Neural crest cell (in vitro differentiated cells): ENCODE results near the gene MOGAT1. TPM values are rescaled to one million over a fixed set of nuclear protein-coding genes. Genes with fewer than 3 reads are reported as not detected.
"Not testable (repeated sequence)": the region's sequence is repeated elsewhere in the genome, so short reads cannot be mapped to it uniquely, and the experiment has no call there.

ENCODE experiments used
- DNase-seq: peaks from one replicate; pipeline ENCODE4 v3.0.0; 2021; ENCODE audit warnings: low read depth, mixed read lengths, low spot score
- H3K27ac Mint-ChIP-seq: one replicate; pipeline ENCODE4 v1.8.0; 2021; ENCODE audit warnings: mild to moderate bottlenecking, mixed read lengths; ENCODE audit not compliant: unreplicated experiment
- H3K27me3 Mint-ChIP-seq: 2 replicates; pipeline ENCODE4 v1.8.0; 2021; ENCODE audit warnings: low read depth, mild to moderate bottlenecking, mixed read lengths
- H3K36me3 Mint-ChIP-seq: 2 replicates; pipeline ENCODE4 v1.8.0; 2021; ENCODE audit warnings: low read depth, mild to moderate bottlenecking, mixed read lengths
- H3K4me1 Mint-ChIP-seq: 2 replicates; pipeline ENCODE4 v1.8.0; 2021; ENCODE audit warnings: mixed read lengths
- H3K4me3 Mint-ChIP-seq: one replicate; pipeline ENCODE4 v1.8.0; 2021; ENCODE audit warnings: mild to moderate bottlenecking, mixed read lengths
- H3K9me3 Mint-ChIP-seq: 2 replicates; pipeline ENCODE4 v1.8.0; 2021; ENCODE audit warnings: mixed read lengths
- total RNA-seq: library from RNA; stranded (reverse); gene quantifications from 2 replicates; pipeline ENCODE4 v1.2.1, GENCODE V29; 2021
- TF ChIP-seq, protein P1 (sequence below): fragments of 200-600 bp; sonication (generic); conservative IDR thresholded peaks from 2 replicates; pipeline ENCODE4 v1.5.0; 2021; ENCODE audit warnings: antibody characterized with exemption, mild to moderate bottlenecking

MOGAT1 gene
- total RNA-seq, 1 donor from 2014 or later, result not detected

DNA sequence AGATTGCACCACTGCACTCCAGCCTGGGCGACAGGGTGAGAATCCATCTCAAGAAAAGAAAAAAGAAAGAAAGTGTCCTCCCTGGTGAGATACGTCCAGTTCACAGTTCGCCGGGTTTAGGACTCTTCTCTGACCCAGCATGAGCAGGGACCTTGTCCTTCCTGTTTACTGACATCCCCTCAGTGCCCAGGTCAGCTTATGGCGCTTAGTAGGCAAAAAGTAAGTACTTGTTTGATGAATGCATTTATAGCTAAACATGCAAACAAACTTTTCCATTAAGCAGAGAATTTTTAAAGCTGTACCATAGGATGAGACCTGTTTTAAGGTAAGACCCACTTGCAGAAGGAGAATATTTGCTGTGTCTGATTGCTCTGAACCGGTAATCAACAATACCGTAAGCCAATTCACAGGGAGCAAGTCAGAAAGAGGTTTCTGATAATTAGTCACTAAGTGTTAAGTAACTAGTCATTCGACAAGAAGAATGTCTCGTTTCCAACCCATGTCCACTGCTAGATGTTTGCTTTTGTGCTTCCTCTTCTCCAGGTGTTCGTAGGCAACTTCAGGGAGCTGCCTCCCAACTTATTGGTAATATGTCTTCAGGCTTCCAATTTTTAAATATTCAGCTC, 40.0 kb downstream of the MOGAT1 start:
- Mint-ChIP-seq H3K36me3 (no peaks in the 10 kb centered on the region), H3K4me1 (peaks cover 37% of the 10 kb centered on the region), H3K9me3 (peaks cover 4% of the 10 kb centered on the region), H3K27ac (no peak overlapping the region), H3K27me3 (no peaks in the 10 kb centered on the region), H3K4me3 (no peak overlapping the region)
- TF ChIP-seq, protein P1, sequence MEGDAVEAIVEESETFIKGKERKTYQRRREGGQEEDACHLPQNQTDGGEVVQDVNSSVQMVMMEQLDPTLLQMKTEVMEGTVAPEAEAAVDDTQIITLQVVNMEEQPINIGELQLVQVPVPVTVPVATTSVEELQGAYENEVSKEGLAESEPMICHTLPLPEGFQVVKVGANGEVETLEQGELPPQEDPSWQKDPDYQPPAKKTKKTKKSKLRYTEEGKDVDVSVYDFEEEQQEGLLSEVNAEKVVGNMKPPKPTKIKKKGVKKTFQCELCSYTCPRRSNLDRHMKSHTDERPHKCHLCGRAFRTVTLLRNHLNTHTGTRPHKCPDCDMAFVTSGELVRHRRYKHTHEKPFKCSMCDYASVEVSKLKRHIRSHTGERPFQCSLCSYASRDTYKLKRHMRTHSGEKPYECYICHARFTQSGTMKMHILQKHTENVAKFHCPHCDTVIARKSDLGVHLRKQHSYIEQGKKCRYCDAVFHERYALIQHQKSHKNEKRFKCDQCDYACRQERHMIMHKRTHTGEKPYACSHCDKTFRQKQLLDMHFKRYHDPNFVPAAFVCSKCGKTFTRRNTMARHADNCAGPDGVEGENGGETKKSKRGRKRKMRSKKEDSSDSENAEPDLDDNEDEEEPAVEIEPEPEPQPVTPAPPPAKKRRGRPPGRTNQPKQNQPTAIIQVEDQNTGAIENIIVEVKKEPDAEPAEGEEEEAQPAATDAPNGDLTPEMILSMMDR, result no peak
- DNase-seq, result no peak

DNA sequence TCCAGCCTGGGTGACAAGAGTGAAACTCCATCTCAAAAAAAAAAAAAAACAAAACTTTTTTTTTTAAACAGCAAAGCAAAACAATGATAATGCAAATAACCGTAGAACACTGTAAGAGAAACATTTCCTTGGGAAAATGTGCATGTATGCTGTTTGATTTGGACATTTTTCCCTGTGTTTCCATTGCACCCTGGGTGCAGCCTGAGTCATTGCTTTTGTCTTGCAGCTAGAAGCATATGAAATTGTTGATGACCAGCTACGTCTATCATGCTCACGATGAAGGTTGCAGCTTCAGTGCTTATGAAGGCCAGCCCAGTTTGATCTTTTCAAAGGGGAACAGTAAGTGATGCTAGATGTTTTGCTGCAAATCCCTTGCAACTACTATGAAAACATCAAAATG, 41.5 kb downstream of the MOGAT1 start:
- H3K27ac Mint-ChIP-seq, result no peak overlapping the region
- H3K4me1 Mint-ChIP-seq, result peaks cover 23% of the 10 kb centered on the region
- no peaks in the 10 kb centered on the region for H3K36me3 Mint-ChIP-seq
- H3K9me3 Mint-ChIP-seq, result peaks cover 4% of the 10 kb centered on the region
- no peaks in the 10 kb centered on the region for H3K27me3 Mint-ChIP-seq
- DNase-seq, result no peak
- TF ChIP-seq, protein P1, result no peak
- H3K4me3 Mint-ChIP-seq, result no peak overlapping the region

DNA sequence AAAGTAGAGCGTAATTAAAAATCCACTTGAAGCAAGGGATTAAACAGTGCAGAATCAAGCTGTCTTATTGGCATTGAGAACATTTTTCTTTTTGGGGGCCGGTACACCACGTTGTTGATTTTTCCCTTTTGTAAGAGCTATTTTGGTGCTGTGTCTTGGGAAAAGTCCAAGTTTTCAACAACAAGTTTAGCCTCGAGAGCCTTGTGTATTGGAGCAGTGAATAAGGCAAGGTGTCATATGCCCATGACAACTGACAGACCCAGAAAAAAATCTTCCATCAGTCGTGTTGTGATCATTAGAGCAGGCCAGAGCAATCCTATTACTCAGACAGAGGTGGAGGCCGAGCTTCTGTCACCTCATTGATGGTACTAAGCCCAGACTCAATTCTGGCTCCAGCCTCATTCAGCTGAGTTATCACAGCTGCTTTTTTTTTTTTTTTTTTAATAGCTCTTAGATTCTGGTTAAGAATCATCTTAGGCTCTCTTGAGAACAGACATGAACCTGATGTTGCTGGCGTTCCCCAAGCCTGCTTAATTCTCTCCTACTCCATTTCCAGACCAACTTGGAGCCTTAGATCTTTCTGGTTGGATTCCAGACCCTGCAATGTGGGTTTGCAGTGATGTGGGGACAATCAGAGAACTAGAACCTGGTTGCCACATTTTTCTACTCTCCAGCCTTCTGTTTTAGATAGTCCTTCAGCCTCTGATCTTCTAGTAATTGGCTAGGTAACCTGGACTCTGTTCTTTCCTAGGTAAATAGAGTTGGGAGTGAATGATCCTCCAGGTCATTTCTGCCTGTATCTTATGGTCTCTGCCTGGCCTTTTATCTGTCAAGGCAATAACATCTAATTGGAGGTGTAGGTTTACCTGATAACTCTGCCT, 43.1 kb downstream of the MOGAT1 start:
- peaks cover 2% of the 10 kb centered on the region for H3K9me3 Mint-ChIP-seq
- TF ChIP-seq, protein P1, result no peak
- peaks cover 11% of the 10 kb centered on the region for H3K4me1 Mint-ChIP-seq
- H3K36me3 Mint-ChIP-seq, result no peaks in the 10 kb centered on the region
- H3K27me3 Mint-ChIP-seq, result no peaks in the 10 kb centered on the region
- H3K27ac Mint-ChIP-seq, result no peak overlapping the region
- DNase-seq, result no peak
- no peak overlapping the region for H3K4me3 Mint-ChIP-seq

DNA sequence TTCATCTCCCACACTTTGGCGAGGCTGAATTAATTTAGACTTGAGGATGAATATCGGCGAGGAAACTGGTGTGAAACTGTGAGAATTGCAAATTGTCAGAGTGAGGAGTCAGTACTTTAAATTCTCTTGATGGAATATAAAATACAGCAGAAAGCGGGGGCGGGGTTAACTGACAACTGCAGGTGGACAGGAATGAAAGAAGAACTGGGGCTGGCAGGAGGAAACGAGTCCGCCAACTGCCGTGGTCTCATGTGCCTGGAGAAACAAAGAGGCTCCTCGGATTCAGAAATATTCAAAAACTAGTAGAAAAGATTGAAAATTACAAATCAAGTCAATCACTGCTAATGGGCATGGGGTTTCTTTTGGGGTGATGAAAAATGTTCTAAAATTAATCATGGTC, 44.3 kb downstream of the MOGAT1 start:
- H3K9me3 Mint-ChIP-seq, result peaks cover 7% of the 10 kb centered on the region
- DNase-seq, result no peak
- H3K27me3 Mint-ChIP-seq, result no peaks in the 10 kb centered on the region
- peak overlapping the region; percentile 44 for H3K27ac Mint-ChIP-seq
- TF ChIP-seq, protein P1, result no peak
- H3K4me1 Mint-ChIP-seq, result peaks cover 9% of the 10 kb centered on the region
- no peak overlapping the region for H3K4me3 Mint-ChIP-seq
- H3K36me3 Mint-ChIP-seq, result peaks cover 2% of the 10 kb centered on the region

GRCh38 chr2:222719787-222720186, 48.3 kb downstream of the MOGAT1 start:
- H3K27me3 Mint-ChIP-seq, DNase-seq, H3K4me3 Mint-ChIP-seq, H3K27ac Mint-ChIP-seq: not testable (repeated sequence)
- Mint-ChIP-seq H3K36me3 (peaks cover 16% of the 10 kb centered on the region), H3K4me1 (peaks cover 17% of the 10 kb centered on the region), H3K9me3 (peaks cover 20% of the 10 kb centered on the region)

GRCh38 chr2:222721597-222721996, 50.1 kb downstream of the MOGAT1 start:
- not testable (repeated sequence) for DNase-seq, H3K4me3 Mint-ChIP-seq, H3K27me3 Mint-ChIP-seq, H3K4me1 Mint-ChIP-seq, H3K27ac Mint-ChIP-seq
- peaks cover 18% of the 10 kb centered on the region for H3K9me3 Mint-ChIP-seq
- peaks cover 16% of the 10 kb centered on the region for H3K36me3 Mint-ChIP-seq
